NOMO-1 treated with DMSO at 0.1 percent for 48 hours (cell line): ENCODE results near the gene MED13L.

Source experiments
- DNase-seq: peaks from one replicate; lab custom pipeline; 2025; ENCODE audit not compliant: unreplicated experiment; lab: John Stamatoyannopoulos, UW

Gene MED13L

GRCh38 chr12:116278667-116279066 is 1.2 kb upstream of the MED13L start:
- peak; percentile 35 for DNase-seq

GRCh38 chr12:116278279-116278626 is 760 bp upstream of the MED13L start:
- DNase-seq, result no peak

- DNase-seq, result peak; percentile 39
Measured at GRCh38 chr12:116276652-116277466, 634 bp downstream of the MED13L start.

GRCh38 chr12:116274551-116275375 is 2.7 kb downstream of the MED13L start:
- DNase-seq, result no peak

- DNase-seq, result no peak
Measured at GRCh38 chr12:116273813-116274550, 3.5 kb downstream of the MED13L start.

GRCh38 chr12:116267948-116268347 is 9.5 kb downstream of the MED13L start:
- no peak for DNase-seq

GRCh38 chr12:116266631-116267349 is 10.7 kb downstream of the MED13L start:
- DNase-seq, result no peak

GRCh38 chr12:116266168-116266601 is 11.3 kb downstream of the MED13L start:
- DNase-seq, result no peak

- peak; percentile 23 for DNase-seq
Measured at GRCh38 chr12:116265351-116266147, 11.9 kb downstream of the MED13L start.

- DNase-seq, result no peak
Measured at GRCh38 chr12:116264525-116265070, 12.9 kb downstream of the MED13L start.

- peak; percentile 72 for DNase-seq
Measured at GRCh38 chr12:116263844-116264243, 13.6 kb downstream of the MED13L start.

GRCh38 chr12:116263431-116263830 is 14.1 kb downstream of the MED13L start:
- DNase-seq, result no peak

- DNase-seq, result no peak
Measured at GRCh38 chr12:116262741-116263140, 14.8 kb downstream of the MED13L start.

- DNase-seq, result no peak
Measured at GRCh38 chr12:116261525-116262100, 15.9 kb downstream of the MED13L start.

- no peak for DNase-seq
Measured at GRCh38 chr12:116259800-116260577, 17.5 kb downstream of the MED13L start.

GRCh38 chr12:116257826-116258225 is 19.7 kb downstream of the MED13L start:
- no peak for DNase-seq

- no peak for DNase-seq
Measured at GRCh38 chr12:116257215-116257614, 20.3 kb downstream of the MED13L start.

GRCh38 chr12:116249938-116250337 is 27.6 kb downstream of the MED13L start:
- DNase-seq, result no peak

GRCh38 chr12:116248930-116249329 is 28.6 kb downstream of the MED13L start:
- DNase-seq, result no peak
